HEK293 (cell line): Measurements from ENCODE around the gene ZNF764.
A peak's percentile ranks its signal among the peaks of the same experiment; 100 is the strongest.

Source experiments
- AEBP2 ChIP-seq: fragments of 450-650 bp; formaldehyde crosslinking; IDR thresholded peaks from 2 replicates; pipeline ENCODE4 v1.5.1; 2016; ENCODE audit warnings: missing biosample characterization, missing genetic modification characterization, borderline replicate concordance
- GLI2 ChIP-seq: fragments of 450-650 bp; formaldehyde crosslinking; IDR thresholded peaks from 2 replicates; pipeline ENCODE4; 2017; ENCODE audit warnings: missing biosample characterization, missing genetic modification characterization, low read depth, borderline replicate concordance
- MZF1 ChIP-seq: fragments of 450-650 bp; formaldehyde crosslinking; IDR thresholded peaks from 2 replicates; pipeline ENCODE4 v1.5.1; 2017; ENCODE audit warnings: missing biosample characterization, missing genetic modification characterization, borderline replicate concordance
- TSHZ1 ChIP-seq: fragments of 450-650 bp; formaldehyde crosslinking; IDR thresholded peaks from 2 replicates; pipeline ENCODE4 v1.5.1; 2016; ENCODE audit warnings: missing biosample characterization, missing genetic modification characterization, borderline replicate concordance
- ZBTB11 ChIP-seq: fragments of 450-650 bp; formaldehyde crosslinking; conservative IDR thresholded peaks from 2 replicates; pipeline ENCODE4 v1.5.1; 2016; ENCODE audit warnings: low read depth, missing biosample characterization, missing genetic modification characterization
- ZNF140 ChIP-seq: fragments of 450-650 bp; formaldehyde crosslinking; IDR thresholded peaks from 2 replicates; pipeline ENCODE4 v1.5.1; 2016; ENCODE audit warnings: missing biosample characterization, missing genetic modification characterization
- ZNF146 ChIP-seq: fragments of 450-650 bp; formaldehyde crosslinking; IDR thresholded peaks from 2 replicates; pipeline ENCODE4 v1.5.1; 2016; ENCODE audit warnings: missing biosample characterization, missing genetic modification characterization
- ZNF18 ChIP-seq: fragments of 450-650 bp; formaldehyde crosslinking; IDR thresholded peaks from 2 replicates; pipeline ENCODE4 v1.5.1; 2016; ENCODE audit warnings: missing biosample characterization, missing genetic modification characterization
- ZNF223 ChIP-seq: fragments of 450-650 bp; formaldehyde crosslinking; IDR thresholded peaks from 2 replicates; pipeline ENCODE4 v1.5.1; 2016; ENCODE audit warnings: missing biosample characterization, missing genetic modification characterization
- ZNF23 ChIP-seq: fragments of 450-650 bp; formaldehyde crosslinking; IDR thresholded peaks from 2 replicates; pipeline ENCODE4 v1.5.1; 2016; ENCODE audit warnings: missing biosample characterization, missing genetic modification characterization, borderline replicate concordance
- ZNF266 ChIP-seq: fragments of 450-650 bp; formaldehyde crosslinking; IDR thresholded peaks from 2 replicates; pipeline ENCODE4 v1.5.1; 2016; ENCODE audit warnings: missing biosample characterization, missing genetic modification characterization, low read depth
- ZNF404 ChIP-seq: fragments of 450-650 bp; formaldehyde crosslinking; IDR thresholded peaks from 2 replicates; pipeline ENCODE4 v1.5.1; 2017; ENCODE audit warnings: missing biosample characterization, missing genetic modification characterization
- ZNF433 ChIP-seq: fragments of 450-650 bp; formaldehyde crosslinking; IDR thresholded peaks from 2 replicates; pipeline ENCODE4 v1.5.1; 2016; ENCODE audit warnings: missing biosample characterization, missing genetic modification characterization, low read depth
- ZNF510 ChIP-seq: fragments of 450-650 bp; formaldehyde crosslinking; IDR thresholded peaks from 2 replicates; pipeline ENCODE4 v1.5.1; 2018; ENCODE audit warnings: mild to moderate bottlenecking, missing genetic modification characterization, missing biosample characterization; ENCODE audit not compliant: insufficient replicate concordance
- ZNF514 ChIP-seq: fragments of 450-650 bp; formaldehyde crosslinking; IDR thresholded peaks from 2 replicates; pipeline ENCODE4 v1.5.1; 2016; ENCODE audit warnings: missing biosample characterization, missing genetic modification characterization
- ZNF530 ChIP-seq: fragments of 450-650 bp; formaldehyde crosslinking; IDR thresholded peaks from 2 replicates; pipeline ENCODE4 v1.5.1; 2016; ENCODE audit warnings: low read depth, missing biosample characterization, missing genetic modification characterization
- ZNF558 ChIP-seq: fragments of 450-650 bp; formaldehyde crosslinking; IDR thresholded peaks from 2 replicates; pipeline ENCODE4 v1.5.1; 2016; ENCODE audit warnings: missing biosample characterization, missing genetic modification characterization
- ZNF560 ChIP-seq: fragments of 450-650 bp; formaldehyde crosslinking; IDR thresholded peaks from 2 replicates; pipeline ENCODE4 v1.5.1; 2017; ENCODE audit warnings: missing biosample characterization, missing genetic modification characterization, borderline replicate concordance
- ZNF580 ChIP-seq: fragments of 450-650 bp; formaldehyde crosslinking; IDR thresholded peaks from 2 replicates; pipeline ENCODE4 v1.5.1; 2016; ENCODE audit warnings: missing biosample characterization, missing genetic modification characterization
- ZNF629 ChIP-seq: fragments of 450-650 bp; formaldehyde crosslinking; IDR thresholded peaks from 2 replicates; pipeline ENCODE4 v1.5.1; 2017; ENCODE audit warnings: missing biosample characterization, missing genetic modification characterization
- ZNF654 ChIP-seq: fragments of 450-650 bp; formaldehyde crosslinking; IDR thresholded peaks from 2 replicates; pipeline ENCODE4 v1.5.1; 2016; ENCODE audit warnings: low read depth, missing biosample characterization, missing genetic modification characterization
- ZSCAN23 ChIP-seq: fragments of 450-650 bp; formaldehyde crosslinking; IDR thresholded peaks from 2 replicates; pipeline ENCODE4 v1.5.1; 2016; ENCODE audit warnings: missing biosample characterization, missing genetic modification characterization

Gene ZNF764

GRCh38 chr16:30590869-30591268 is 32.7 kb upstream of the ZNF764 start (continued):
- peak; percentile 12; the same call in 1 of the 2 replicates for TF ChIP-seq TSHZ1 (tag by site-specific recombination)
- TF ChIP-seq ZNF654, result peak; percentile 38
- peak; percentile 46; the same call in 1 of the 2 replicates for TF ChIP-seq MZF1 (tag by site-specific recombination)
- TF ChIP-seq ZNF629 (tag by site-specific recombination), result peak; percentile 43; the same call in 1 of the 2 replicates
- 0 out of 2 replicates have a peak, but pooled peaks have one; percentile 47 for TF ChIP-seq ZNF18 (tag by site-specific recombination)
- 0 out of 2 replicates have a peak, but pooled peaks have one; percentile 55 for TF ChIP-seq AEBP2 (tag by site-specific recombination)
- TF ChIP-seq ZNF510, result peak; percentile 82
- TF ChIP-seq ZNF404 (tag by site-specific recombination), result peak; percentile 88; the same call in 1 of the 2 replicates
- peak; percentile 91 for TF ChIP-seq ZNF266 (tag by site-specific recombination)
- TF ChIP-seq ZNF23 (tag by site-specific recombination), result 0 out of 2 replicates have a peak, but pooled peaks have one; percentile 17
- TF ChIP-seq ZNF530, result peak; percentile 67; the same call in 1 of the 2 replicates
- TF ChIP-seq ZNF223 (tag by site-specific recombination), result peak; percentile 49; the same call in 1 of the 2 replicates
- TF ChIP-seq ZNF580 (tag by site-specific recombination), result peak; percentile 70
- peak; percentile 19; the same call in 1 of the 2 replicates for TF ChIP-seq ZNF146 (tag by site-specific recombination)
- peak; percentile 81 for TF ChIP-seq ZBTB11
- peak; percentile 89; the same call in 1 of the 2 replicates for TF ChIP-seq ZNF140
- TF ChIP-seq GLI2, result peak; percentile 73; the same call in 1 of the 2 replicates
- peak; percentile 58; the same call in 1 of the 2 replicates for TF ChIP-seq ZNF514 (tag by site-specific recombination)
- TF ChIP-seq ZSCAN23 (tag by site-specific recombination), result 0 out of 2 replicates have a peak, but pooled peaks have one; percentile 18
- peak; percentile 88 for TF ChIP-seq ZNF433 (tag by site-specific recombination)
- peak; percentile 87 for TF ChIP-seq ZNF558
- peak; percentile 76; the same call in 1 of the 2 replicates for TF ChIP-seq ZNF560 (tag by site-specific recombination)
